H1 (cell line): ENCODE data around the gene PTPRR. TPM values are rescaled to one million over a fixed set of nuclear protein-coding genes. Genes with fewer than 3 reads are reported as not detected.

Source experiments
- POU5F1 ChIP-seq: IDR thresholded peaks from 2 replicates; pipeline ENCODE4 v1.6.1; 2011; ENCODE audit warnings: low read depth, mild to moderate bottlenecking, low read length, moderate library complexity
- polyA plus RNA-seq, 7 experiments: library from polyadenylated mRNA; depleted of rRNA in 3 of 7; stranded (reverse) in 5 of 7; unstranded in 2 of 7; fragments of >200 nt in 5 of 7; fragments of 200-250 nt in 2 of 7; gene quantifications; 1 replicate in 5 of 7; 2 replicates in 1 of 7; 4 replicates in 1 of 7; pipeline versions ENCODE4 v1.2.1 to v1.2.3, GENCODE V29; 2011 to 2013; ENCODE audit warnings: missing spikeins in 2 of 7, mixed read lengths in 2 of 7
- total RNA-seq: library from RNA; stranded (reverse); fragmentation: NEBNext Ultra II Directional; extraction: Animal tissue kit (Norgen Biotek cat#: 25700); gene quantifications from 2 replicates; pipeline ENCODE4 v1.2.1, GENCODE V29; 2021
- TF ChIP-seq, protein P1 (sequence below): fragments of 300-600 bp; sonication (generic); IDR thresholded peaks from 2 replicates; pipeline ENCODE4 v1.7.1; 2012; ENCODE audit warnings: low read length, moderate library complexity, mild to moderate bottlenecking, inconsistent platforms; ENCODE audit not compliant: insufficient replicate concordance

Gene PTPRR
- total and polyA plus RNA-seq, 2 of the 8 experiments (the other 6 are each of a cell fraction or from before 2014, with no cell fraction given), result 0.07 to 0.35 TPM

DNA sequence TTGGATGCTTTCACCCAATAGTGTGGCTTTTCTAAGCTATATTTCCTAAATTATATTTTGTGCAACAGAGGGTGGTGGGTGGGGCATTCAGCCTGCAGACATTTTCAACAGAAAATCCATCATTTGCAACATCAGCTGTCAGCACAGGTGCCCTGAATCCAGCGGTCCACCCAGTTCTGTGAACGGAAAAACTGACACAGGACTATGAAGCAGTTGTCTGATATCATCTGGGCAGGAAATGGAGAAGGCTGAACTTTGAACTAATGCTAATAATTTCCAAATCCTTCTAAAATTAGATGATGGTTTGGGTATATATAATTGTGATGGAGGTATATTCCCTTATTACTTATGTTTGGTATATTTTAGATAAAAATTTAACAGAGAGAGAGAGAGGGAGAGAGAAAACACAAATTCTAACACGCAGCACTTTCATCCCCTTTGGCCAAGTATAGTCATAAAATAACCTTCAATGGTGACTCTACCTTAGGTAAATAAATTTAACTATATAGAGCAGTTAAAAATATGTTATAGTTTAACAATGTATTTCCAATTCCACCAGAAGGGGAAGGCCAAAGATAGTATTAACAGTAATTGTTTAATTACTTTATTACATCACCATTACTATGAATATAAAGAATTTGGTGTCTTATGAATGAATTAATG is 225.0 kb downstream of the PTPRR start (continued):
- TF ChIP-seq, protein P1, sequence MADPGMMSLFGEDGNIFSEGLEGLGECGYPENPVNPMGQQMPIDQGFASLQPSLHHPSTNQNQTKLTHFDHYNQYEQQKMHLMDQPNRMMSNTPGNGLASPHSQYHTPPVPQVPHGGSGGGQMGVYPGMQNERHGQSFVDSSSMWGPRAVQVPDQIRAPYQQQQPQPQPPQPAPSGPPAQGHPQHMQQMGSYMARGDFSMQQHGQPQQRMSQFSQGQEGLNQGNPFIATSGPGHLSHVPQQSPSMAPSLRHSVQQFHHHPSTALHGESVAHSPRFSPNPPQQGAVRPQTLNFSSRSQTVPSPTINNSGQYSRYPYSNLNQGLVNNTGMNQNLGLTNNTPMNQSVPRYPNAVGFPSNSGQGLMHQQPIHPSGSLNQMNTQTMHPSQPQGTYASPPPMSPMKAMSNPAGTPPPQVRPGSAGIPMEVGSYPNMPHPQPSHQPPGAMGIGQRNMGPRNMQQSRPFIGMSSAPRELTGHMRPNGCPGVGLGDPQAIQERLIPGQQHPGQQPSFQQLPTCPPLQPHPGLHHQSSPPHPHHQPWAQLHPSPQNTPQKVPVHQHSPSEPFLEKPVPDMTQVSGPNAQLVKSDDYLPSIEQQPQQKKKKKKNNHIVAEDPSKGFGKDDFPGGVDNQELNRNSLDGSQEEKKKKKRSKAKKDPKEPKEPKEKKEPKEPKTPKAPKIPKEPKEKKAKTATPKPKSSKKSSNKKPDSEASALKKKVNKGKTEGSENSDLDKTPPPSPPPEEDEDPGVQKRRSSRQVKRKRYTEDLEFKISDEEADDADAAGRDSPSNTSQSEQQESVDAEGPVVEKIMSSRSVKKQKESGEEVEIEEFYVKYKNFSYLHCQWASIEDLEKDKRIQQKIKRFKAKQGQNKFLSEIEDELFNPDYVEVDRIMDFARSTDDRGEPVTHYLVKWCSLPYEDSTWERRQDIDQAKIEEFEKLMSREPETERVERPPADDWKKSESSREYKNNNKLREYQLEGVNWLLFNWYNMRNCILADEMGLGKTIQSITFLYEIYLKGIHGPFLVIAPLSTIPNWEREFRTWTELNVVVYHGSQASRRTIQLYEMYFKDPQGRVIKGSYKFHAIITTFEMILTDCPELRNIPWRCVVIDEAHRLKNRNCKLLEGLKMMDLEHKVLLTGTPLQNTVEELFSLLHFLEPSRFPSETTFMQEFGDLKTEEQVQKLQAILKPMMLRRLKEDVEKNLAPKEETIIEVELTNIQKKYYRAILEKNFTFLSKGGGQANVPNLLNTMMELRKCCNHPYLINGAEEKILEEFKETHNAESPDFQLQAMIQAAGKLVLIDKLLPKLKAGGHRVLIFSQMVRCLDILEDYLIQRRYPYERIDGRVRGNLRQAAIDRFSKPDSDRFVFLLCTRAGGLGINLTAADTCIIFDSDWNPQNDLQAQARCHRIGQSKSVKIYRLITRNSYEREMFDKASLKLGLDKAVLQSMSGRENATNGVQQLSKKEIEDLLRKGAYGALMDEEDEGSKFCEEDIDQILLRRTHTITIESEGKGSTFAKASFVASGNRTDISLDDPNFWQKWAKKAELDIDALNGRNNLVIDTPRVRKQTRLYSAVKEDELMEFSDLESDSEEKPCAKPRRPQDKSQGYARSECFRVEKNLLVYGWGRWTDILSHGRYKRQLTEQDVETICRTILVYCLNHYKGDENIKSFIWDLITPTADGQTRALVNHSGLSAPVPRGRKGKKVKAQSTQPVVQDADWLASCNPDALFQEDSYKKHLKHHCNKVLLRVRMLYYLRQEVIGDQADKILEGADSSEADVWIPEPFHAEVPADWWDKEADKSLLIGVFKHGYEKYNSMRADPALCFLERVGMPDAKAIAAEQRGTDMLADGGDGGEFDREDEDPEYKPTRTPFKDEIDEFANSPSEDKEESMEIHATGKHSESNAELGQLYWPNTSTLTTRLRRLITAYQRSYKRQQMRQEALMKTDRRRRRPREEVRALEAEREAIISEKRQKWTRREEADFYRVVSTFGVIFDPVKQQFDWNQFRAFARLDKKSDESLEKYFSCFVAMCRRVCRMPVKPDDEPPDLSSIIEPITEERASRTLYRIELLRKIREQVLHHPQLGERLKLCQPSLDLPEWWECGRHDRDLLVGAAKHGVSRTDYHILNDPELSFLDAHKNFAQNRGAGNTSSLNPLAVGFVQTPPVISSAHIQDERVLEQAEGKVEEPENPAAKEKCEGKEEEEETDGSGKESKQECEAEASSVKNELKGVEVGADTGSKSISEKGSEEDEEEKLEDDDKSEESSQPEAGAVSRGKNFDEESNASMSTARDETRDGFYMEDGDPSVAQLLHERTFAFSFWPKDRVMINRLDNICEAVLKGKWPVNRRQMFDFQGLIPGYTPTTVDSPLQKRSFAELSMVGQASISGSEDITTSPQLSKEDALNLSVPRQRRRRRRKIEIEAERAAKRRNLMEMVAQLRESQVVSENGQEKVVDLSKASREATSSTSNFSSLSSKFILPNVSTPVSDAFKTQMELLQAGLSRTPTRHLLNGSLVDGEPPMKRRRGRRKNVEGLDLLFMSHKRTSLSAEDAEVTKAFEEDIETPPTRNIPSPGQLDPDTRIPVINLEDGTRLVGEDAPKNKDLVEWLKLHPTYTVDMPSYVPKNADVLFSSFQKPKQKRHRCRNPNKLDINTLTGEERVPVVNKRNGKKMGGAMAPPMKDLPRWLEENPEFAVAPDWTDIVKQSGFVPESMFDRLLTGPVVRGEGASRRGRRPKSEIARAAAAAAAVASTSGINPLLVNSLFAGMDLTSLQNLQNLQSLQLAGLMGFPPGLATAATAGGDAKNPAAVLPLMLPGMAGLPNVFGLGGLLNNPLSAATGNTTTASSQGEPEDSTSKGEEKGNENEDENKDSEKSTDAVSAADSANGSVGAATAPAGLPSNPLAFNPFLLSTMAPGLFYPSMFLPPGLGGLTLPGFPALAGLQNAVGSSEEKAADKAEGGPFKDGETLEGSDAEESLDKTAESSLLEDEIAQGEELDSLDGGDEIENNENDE, result no peak
- TF ChIP-seq POU5F1, result no peak
